HUES48 (cell line): ENCODE results near the gene INHBB.

Experiments used
- H3K27ac ChIP-seq: one replicate; pipeline ENCODE4 v1.7.0; 2013; ENCODE audit warnings: low read depth, low read length, inconsistent platforms
- H3K27me3 ChIP-seq: 2 replicates; pipeline ENCODE4 v1.6.1; 2013; ENCODE audit warnings: mild to moderate bottlenecking, low read length; ENCODE audit not compliant: control insufficient read depth, insufficient read depth
- H3K36me3 ChIP-seq: 2 replicates; pipeline ENCODE4 v1.6.1; 2013; ENCODE audit warnings: low read length; ENCODE audit not compliant: control insufficient read depth, insufficient read depth
- H3K4me1 ChIP-seq: 2 replicates; pipeline ENCODE4 v1.6.1; 2013; ENCODE audit warnings: mild to moderate bottlenecking, low read length; ENCODE audit not compliant: control insufficient read depth, insufficient read depth
- H3K4me3 ChIP-seq: 2 replicates; pipeline ENCODE4 v1.5.1; 2013; ENCODE audit warnings: mild to moderate bottlenecking, low read depth, low read length
- H3K9ac ChIP-seq: 2 replicates; pipeline ENCODE4 v1.6.1; 2013; ENCODE audit warnings: mild to moderate bottlenecking, low read depth, low read length, moderate library complexity
- H3K9me3 ChIP-seq: 2 replicates; pipeline ENCODE4 v1.6.1; 2013; ENCODE audit warnings: low read length; ENCODE audit not compliant: control insufficient read depth, insufficient read depth

INHBB gene

GRCh38 chr2:120323807-120324399 is 22.0 kb upstream of the INHBB start:
- Histone ChIP-seq H3K4me3 (no peak overlapping the region), H3K9me3 (no peaks in the 10 kb centered on the region), H3K36me3 (no peaks in the 10 kb centered on the region), H3K4me1 (no peaks in the 10 kb centered on the region), H3K27ac (no peak overlapping the region), H3K27me3 (no peaks in the 10 kb centered on the region; the same call in 1 of the 2 replicates), H3K9ac (no peak overlapping the region)

DNA sequence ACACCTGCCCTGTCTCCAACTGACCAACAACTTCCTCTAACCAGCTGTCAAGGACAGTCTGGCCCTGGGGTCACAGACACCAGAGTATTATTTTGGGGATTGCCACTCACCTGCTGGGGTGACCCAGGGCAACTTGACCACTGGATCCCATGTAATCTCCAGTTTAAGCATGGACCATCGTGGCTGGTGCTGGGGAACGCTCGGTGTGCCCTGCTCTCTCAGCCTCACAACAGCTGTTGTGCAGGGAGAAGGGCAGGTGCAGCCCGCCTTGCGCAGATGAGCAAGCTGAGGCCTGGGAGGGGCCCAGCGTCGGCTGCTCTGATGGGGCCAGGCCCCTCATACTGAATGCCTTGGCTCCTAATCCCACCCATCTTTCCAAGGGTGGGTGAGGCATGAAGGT is 21.0 kb upstream of the INHBB start:
- H3K36me3 ChIP-seq = no peaks in the 10 kb centered on the region
- no peaks in the 10 kb centered on the region for H3K4me1 ChIP-seq
- H3K27me3 ChIP-seq = no peaks in the 10 kb centered on the region; the same call in 1 of the 2 replicates
- no peaks in the 10 kb centered on the region for H3K9me3 ChIP-seq
- H3K27ac ChIP-seq = no peak overlapping the region
- H3K9ac ChIP-seq = no peak overlapping the region
- H3K4me3 ChIP-seq = no peak overlapping the region

- Histone ChIP-seq H3K36me3 (no peaks in the 10 kb centered on the region), H3K4me1 (no peaks in the 10 kb centered on the region), H3K9me3 (no peaks in the 10 kb centered on the region), H3K9ac (no peak overlapping the region), H3K4me3 (no peak overlapping the region), H3K27me3 (no peaks in the 10 kb centered on the region; the same call in 1 of the 2 replicates), H3K27ac (no peak overlapping the region)
Measured at GRCh38 chr2:120326066-120326465, 19.9 kb upstream of the INHBB start.

DNA sequence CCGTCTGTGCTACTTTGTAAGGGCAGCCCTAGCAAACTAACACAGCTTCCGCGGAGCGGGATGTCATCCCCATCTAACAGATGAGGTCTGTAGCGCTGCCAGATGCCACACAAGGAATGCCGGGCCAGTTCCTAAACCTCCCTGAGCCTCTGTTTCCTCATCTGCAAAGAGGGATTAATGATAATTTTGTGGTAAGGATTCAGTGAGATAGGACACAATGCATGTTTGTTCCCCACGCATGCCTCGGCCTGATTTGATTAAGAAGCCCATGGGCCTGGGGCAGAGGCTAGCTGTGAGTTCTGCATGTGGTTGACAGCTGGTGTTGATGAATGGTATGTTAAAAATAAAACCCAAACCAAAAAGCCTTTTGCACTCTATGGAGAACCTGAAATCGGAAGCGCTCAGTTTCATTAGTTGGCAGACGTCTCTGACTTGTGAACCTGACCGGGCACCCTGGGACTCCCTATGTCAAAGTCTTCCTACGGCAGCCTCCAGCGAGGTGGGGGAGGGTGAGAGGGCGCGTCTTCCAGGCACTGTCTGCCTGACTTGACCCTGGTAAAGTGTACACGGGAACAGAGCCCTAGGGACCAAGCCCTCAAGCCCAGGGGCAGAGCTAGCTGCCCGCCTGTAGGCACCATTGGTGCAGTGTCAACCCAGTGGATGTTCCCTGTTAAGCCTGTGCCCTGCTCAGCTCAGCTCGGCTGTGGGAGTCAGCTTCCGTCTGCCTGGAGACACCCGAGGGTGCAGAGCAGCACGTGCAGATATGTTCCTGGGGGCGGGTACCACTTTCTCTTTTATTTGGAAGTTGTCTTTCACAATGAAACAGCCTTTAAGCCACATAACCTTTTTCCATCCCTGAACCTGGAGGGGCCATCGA is 14.8 kb upstream of the INHBB start:
- Histone ChIP-seq H3K27me3 (no peaks in the 10 kb centered on the region; the same call in 1 of the 2 replicates), H3K9me3 (no peaks in the 10 kb centered on the region), H3K4me3 (no peak overlapping the region), H3K27ac (no peak overlapping the region), H3K4me1 (no peaks in the 10 kb centered on the region), H3K9ac (no peak overlapping the region), H3K36me3 (no peaks in the 10 kb centered on the region)

- Histone ChIP-seq H3K4me1 (no peaks in the 10 kb centered on the region), H3K27me3 (no peaks in the 10 kb centered on the region; the same call in 1 of the 2 replicates), H3K4me3 (no peak overlapping the region), H3K36me3 (no peaks in the 10 kb centered on the region), H3K9ac (no peak overlapping the region), H3K9me3 (no peaks in the 10 kb centered on the region), H3K27ac (no peak overlapping the region)
Measured at GRCh38 chr2:120331903-120332302, 14.0 kb upstream of the INHBB start.

- no peaks in the 10 kb centered on the region; the same call in 1 of the 2 replicates for H3K27me3 ChIP-seq
- no peaks in the 10 kb centered on the region for H3K36me3 ChIP-seq
- no peak overlapping the region for H3K9ac ChIP-seq
- H3K4me3 ChIP-seq = no peak overlapping the region
- H3K9me3 ChIP-seq = no peaks in the 10 kb centered on the region
- H3K4me1 ChIP-seq = no peaks in the 10 kb centered on the region
- no peak overlapping the region for H3K27ac ChIP-seq
Measured at GRCh38 chr2:120332384-120332783, 13.6 kb upstream of the INHBB start.

GRCh38 chr2:120334068-120334467 is 11.9 kb upstream of the INHBB start:
- H3K9me3 ChIP-seq = no peaks in the 10 kb centered on the region
- no peak overlapping the region for H3K4me3 ChIP-seq
- no peaks in the 10 kb centered on the region for H3K4me1 ChIP-seq
- no peak overlapping the region for H3K9ac ChIP-seq
- H3K36me3 ChIP-seq = no peaks in the 10 kb centered on the region
- H3K27ac ChIP-seq = no peak overlapping the region
- peaks cover 11% of the 10 kb centered on the region for H3K27me3 ChIP-seq

DNA sequence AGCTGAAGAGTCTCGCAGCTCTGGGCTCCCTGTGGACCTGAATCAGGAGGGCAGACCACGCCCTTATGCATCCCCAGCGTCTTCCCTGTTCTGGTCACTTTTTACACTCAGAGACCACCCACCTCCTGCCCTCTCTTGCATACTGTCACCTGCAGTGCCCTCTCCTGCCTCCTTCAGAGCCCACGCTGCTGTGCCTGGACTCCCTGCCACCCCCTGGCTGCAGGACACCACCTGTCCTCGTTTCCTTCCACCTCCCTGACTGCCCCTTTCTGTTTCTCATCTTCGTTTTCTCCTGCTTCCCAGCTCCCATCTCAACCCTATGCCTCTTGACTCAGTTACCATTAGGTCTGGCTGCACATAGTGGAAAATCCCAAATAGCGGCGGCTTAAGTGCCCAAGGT is 9.2 kb upstream of the INHBB start:
- Histone ChIP-seq H3K27me3 (peaks cover 29% of the 10 kb centered on the region), H3K4me3 (no peak overlapping the region), H3K9me3 (no peaks in the 10 kb centered on the region), H3K4me1 (no peaks in the 10 kb centered on the region), H3K9ac (no peak overlapping the region), H3K27ac (no peak overlapping the region), H3K36me3 (no peaks in the 10 kb centered on the region)

- no peak overlapping the region for H3K9ac ChIP-seq
- H3K27ac ChIP-seq = no peak overlapping the region
- no peaks in the 10 kb centered on the region for H3K9me3 ChIP-seq
- no peak overlapping the region for H3K4me3 ChIP-seq
- H3K27me3 ChIP-seq = peaks cover 42% of the 10 kb centered on the region
- H3K4me1 ChIP-seq = no peaks in the 10 kb centered on the region
- H3K36me3 ChIP-seq = no peaks in the 10 kb centered on the region
Measured at GRCh38 chr2:120338015-120338414, 7.9 kb upstream of the INHBB start.

DNA sequence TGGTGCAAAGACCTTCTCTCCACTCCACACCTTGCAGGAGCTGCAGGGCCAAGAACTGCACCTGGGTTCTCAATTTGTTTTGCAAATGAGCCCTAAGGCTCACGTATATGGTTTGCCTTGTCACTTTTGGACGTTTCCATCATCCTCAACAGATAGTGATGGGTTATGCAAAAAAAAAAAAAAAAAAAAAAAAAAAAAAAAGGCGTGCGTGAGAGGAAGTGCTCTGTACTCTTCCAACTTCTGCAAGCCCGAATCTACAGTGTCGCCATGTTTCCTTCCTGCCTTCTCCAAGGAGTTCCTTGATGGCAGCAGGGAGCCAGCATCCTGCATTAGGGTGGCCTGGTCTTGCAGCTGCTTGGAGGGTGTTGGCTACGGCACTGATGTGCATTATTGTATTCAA is 4.0 kb upstream of the INHBB start:
- Histone ChIP-seq H3K27ac (no peak overlapping the region), H3K9me3 (no peaks in the 10 kb centered on the region), H3K4me1 (peaks cover 4% of the 10 kb centered on the region), H3K4me3 (no peak overlapping the region), H3K9ac (no peak overlapping the region), H3K36me3 (no peaks in the 10 kb centered on the region), H3K27me3 (peaks cover 80% of the 10 kb centered on the region)

DNA sequence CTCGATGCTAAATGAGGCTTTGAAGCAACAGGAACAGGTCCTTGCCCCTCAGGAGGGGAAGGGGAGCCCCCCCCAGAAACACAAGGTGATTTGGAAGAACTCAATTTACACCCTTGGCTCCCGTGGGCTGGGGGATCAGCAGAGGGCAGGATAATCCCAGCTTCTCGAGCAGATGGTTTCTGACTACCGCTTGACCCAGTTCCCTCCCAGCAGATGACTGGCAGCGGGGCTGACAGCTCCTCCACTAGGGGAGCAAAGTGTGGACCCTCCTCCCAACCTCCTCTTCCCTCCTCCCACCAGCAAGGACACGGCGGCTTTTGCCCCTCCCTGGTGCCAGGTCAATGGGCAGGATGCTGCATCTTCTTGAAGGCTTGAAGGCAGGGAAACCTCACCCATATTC is 3.5 kb upstream of the INHBB start:
- Histone ChIP-seq H3K27ac (no peak overlapping the region), H3K9ac (no peak overlapping the region), H3K9me3 (no peaks in the 10 kb centered on the region), H3K4me3 (no peak overlapping the region), H3K36me3 (no peaks in the 10 kb centered on the region), H3K27me3 (peaks cover 84% of the 10 kb centered on the region), H3K4me1 (peaks cover 5% of the 10 kb centered on the region)
